ENCODE data around the gene STEAP3.

GRCh38 chr2:119253114-119253702 lies 29.6 kb downstream of the STEAP3 start:
- TF ChIP-seq CTCF (IDR thresholded peaks at IDR 0.05; ENCODE audit: low read depth, low read length) = no peak
- no peak for TF ChIP-seq EZH2phosphoT487 (IDR thresholded peaks at IDR 0.05; ENCODE audit: low read depth)
